ENCODE measurements around the gene AIP. TPM values are rescaled to one million over a fixed set of nuclear protein-coding genes. Genes with fewer than 3 reads are reported as not detected.

The AIP gene
- total RNA-seq, 1 experiment from 2014 or later, result 171 TPM

DNA sequence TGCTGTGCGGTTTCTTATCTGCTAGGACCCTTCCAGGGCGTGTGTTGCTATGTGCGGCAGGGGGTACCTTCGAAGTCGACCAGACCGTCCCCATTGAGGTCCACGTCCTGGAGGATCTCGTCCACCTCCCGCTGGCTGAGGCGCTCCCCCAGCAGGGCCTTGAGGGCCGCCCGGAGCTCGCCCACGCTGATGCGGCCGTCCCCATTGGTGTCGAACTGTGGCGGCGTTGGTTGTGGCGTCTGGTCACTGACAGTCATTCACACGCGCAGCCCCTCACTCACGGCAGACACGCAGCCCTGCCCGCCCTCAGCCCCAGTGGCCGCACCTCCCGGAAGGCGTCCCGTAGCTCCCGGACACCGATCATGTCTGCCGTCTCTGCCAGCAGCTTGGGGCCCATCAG is 36.9 kb downstream of the AIP start:
- Histone ChIP-seq H3K27me3 (ENCODE audit: low read length) (peaks cover under 1% of the 10 kb centered on the region; the same call in 1 of the 2 replicates), H3F3A (ENCODE audit: low read length, unreplicated experiment) (no peaks in the 10 kb centered on the region), H3K4me1 (ENCODE audit: insufficient read depth, low read length) (no peaks in the 10 kb centered on the region), H3K4me2 (ENCODE audit: low read length) (no peak overlapping the region), H3K9me2 (replicated peaks; ENCODE audit: low read length) (no peaks in the 10 kb centered on the region), H3K27ac (ENCODE audit: low read length) (no peak overlapping the region), H3K4me3 (ENCODE audit: low read length) (no peak overlapping the region), H3K9me3 (ENCODE audit: low read length) (no peaks in the 10 kb centered on the region), H4K20me1 (ENCODE audit: low read length) (no peaks in the 10 kb centered on the region), H3K36me3 (ENCODE audit: low read depth, low read length) (no peaks in the 10 kb centered on the region), H3K79me2 (ENCODE audit: low read length) (no peaks in the 10 kb centered on the region), H2AFZ (ENCODE audit: low read length) (no peak overlapping the region), H3K9ac (ENCODE audit: low read length) (no peak overlapping the region)
- TF ChIP-seq EZH2phosphoT487 (IDR thresholded peaks at IDR 0.05; ENCODE audit: borderline replicate concordance, low read length) (no peak), EZH2 (IDR thresholded peaks at IDR 0.05; ENCODE audit: low read length, unreplicated experiment) (no peak)
- TF ChIP-seq, protein P1, sequence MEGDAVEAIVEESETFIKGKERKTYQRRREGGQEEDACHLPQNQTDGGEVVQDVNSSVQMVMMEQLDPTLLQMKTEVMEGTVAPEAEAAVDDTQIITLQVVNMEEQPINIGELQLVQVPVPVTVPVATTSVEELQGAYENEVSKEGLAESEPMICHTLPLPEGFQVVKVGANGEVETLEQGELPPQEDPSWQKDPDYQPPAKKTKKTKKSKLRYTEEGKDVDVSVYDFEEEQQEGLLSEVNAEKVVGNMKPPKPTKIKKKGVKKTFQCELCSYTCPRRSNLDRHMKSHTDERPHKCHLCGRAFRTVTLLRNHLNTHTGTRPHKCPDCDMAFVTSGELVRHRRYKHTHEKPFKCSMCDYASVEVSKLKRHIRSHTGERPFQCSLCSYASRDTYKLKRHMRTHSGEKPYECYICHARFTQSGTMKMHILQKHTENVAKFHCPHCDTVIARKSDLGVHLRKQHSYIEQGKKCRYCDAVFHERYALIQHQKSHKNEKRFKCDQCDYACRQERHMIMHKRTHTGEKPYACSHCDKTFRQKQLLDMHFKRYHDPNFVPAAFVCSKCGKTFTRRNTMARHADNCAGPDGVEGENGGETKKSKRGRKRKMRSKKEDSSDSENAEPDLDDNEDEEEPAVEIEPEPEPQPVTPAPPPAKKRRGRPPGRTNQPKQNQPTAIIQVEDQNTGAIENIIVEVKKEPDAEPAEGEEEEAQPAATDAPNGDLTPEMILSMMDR (conservative IDR thresholded peaks at IDR 0.05; ENCODE audit: low read depth, low read length), result no peak
- DNase-seq, result no peak
- ChIA-PET POLR2A (ENCODE audit: unreplicated experiment) (no interaction called here), CTCF (no interaction called here)
- no peak for ATAC-seq
- no TSS peak for BruUV-seq (replicated peaks)
- intact Hi-C loops (cut with micrococcal nuclease), result no loop called here

- CTCF ChIA-PET, result no interaction called here
- intact Hi-C loops (cut with micrococcal nuclease), result no loop called here
- H3K27ac ChIP-seq (ENCODE audit: low read length), result no peak overlapping the region
- H3K9me3 ChIP-seq (ENCODE audit: low read length), result no peaks in the 10 kb centered on the region
- H3K4me1 ChIP-seq (ENCODE audit: insufficient read depth, low read length), result no peaks in the 10 kb centered on the region
- H3K27me3 ChIP-seq (ENCODE audit: low read length), result no peaks in the 10 kb centered on the region
- H3K4me2 ChIP-seq (ENCODE audit: low read length), result no peak overlapping the region
- H3K4me3 ChIP-seq (ENCODE audit: low read length), result no peak overlapping the region
- no peaks in the 10 kb centered on the region for H3K9me2 ChIP-seq (replicated peaks; ENCODE audit: low read length)
- DNase-seq (no peak), ATAC-seq (no peak)
- BruUV-seq (replicated peaks), result no TSS peak
- POLR2A ChIA-PET (ENCODE audit: unreplicated experiment), result no interaction called here
- H3F3A ChIP-seq (ENCODE audit: low read length, unreplicated experiment), result no peaks in the 10 kb centered on the region
- no peaks in the 10 kb centered on the region for H4K20me1 ChIP-seq (ENCODE audit: low read length)
- H2AFZ ChIP-seq (ENCODE audit: low read length), result no peak overlapping the region
- no peaks in the 10 kb centered on the region for H3K36me3 ChIP-seq (ENCODE audit: low read depth, low read length)
- TF ChIP-seq EZH2 (IDR thresholded peaks at IDR 0.05; ENCODE audit: low read length, unreplicated experiment) (no peak), EZH2phosphoT487 (IDR thresholded peaks at IDR 0.05; ENCODE audit: borderline replicate concordance, low read length) (no peak)
- TF ChIP-seq, protein P1 (conservative IDR thresholded peaks at IDR 0.05; ENCODE audit: low read depth, low read length), result no peak
- no peak overlapping the region for H3K9ac ChIP-seq (ENCODE audit: low read length)
- H3K79me2 ChIP-seq (ENCODE audit: low read length), result no peaks in the 10 kb centered on the region
Observed at GRCh38 chr11:67520856-67521824, 38.3 kb downstream of the AIP start.

DNA sequence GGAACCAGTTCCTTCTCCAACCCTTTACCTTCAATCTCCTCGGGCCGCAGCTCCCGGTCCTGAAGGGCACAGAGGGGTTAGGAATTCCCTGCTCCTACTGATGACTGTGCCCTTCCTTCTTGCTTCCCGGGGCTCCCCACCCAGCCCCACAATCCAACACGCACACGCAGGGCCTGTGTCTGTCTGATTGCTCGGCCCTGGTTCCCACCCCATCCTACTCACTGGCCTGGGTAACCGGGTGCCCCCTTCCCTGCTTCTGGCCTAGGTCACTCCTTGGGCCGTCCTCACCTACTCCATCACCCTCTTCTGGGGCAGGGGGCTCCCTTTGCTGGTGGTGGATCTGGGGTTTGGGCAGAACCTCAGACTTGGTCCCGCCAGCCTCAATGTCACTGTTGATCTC is 39.1 kb downstream of the AIP start:
- CTCF ChIA-PET, result no interaction called here

More for the DNA sequence above, 39.1 kb downstream of the AIP start:
- Histone ChIP-seq H3K27me3 (ENCODE audit: low read length) (no peaks in the 10 kb centered on the region), H4K20me1 (ENCODE audit: low read length) (no peaks in the 10 kb centered on the region), H3K79me2 (ENCODE audit: low read length) (no peaks in the 10 kb centered on the region), H3K4me3 (ENCODE audit: low read length) (no peak overlapping the region), H3K9me3 (ENCODE audit: low read length) (no peaks in the 10 kb centered on the region), H3K4me1 (ENCODE audit: insufficient read depth, low read length) (no peaks in the 10 kb centered on the region), H3K4me2 (ENCODE audit: low read length) (no peak overlapping the region), H3K27ac (ENCODE audit: low read length) (no peak overlapping the region), H3K9me2 (replicated peaks; ENCODE audit: low read length) (no peaks in the 10 kb centered on the region), H3F3A (ENCODE audit: low read length, unreplicated experiment) (no peaks in the 10 kb centered on the region), H2AFZ (ENCODE audit: low read length) (no peak overlapping the region), H3K36me3 (ENCODE audit: low read depth, low read length) (no peaks in the 10 kb centered on the region), H3K9ac (ENCODE audit: low read length) (no peak overlapping the region)
- intact Hi-C loops (cut with micrococcal nuclease), result no loop called here
- BruUV-seq (replicated peaks), result no TSS peak
- ATAC-seq (no peak), DNase-seq (no peak)
- no peak for TF ChIP-seq EZH2 (IDR thresholded peaks at IDR 0.05; ENCODE audit: low read length, unreplicated experiment)
- TF ChIP-seq EZH2phosphoT487 (IDR thresholded peaks at IDR 0.05; ENCODE audit: borderline replicate concordance, low read length), result no peak
- POLR2A ChIA-PET (ENCODE audit: unreplicated experiment), result interaction anchor here (0.6 kb wide), 1 partner anchor 114 kb away, joined by 4 read pairs; no protein-coding TSS in a partner anchor
